ENCODE results near the gene PHOX2B.

Gene PHOX2B

GRCh38 chr4:41696763-41697162 is 51.8 kb downstream of the PHOX2B start:
- H3K4me3 ChIP-seq (ENCODE audit: low read length) = no peak overlapping the region
- no peak for DNase-seq (ENCODE audit: low read depth)
- TF ChIP-seq CTCF (IDR thresholded peaks at IDR 0.05; ENCODE audit: insufficient read depth, low read depth, low read length, missing control alignments) = no peak

DNA sequence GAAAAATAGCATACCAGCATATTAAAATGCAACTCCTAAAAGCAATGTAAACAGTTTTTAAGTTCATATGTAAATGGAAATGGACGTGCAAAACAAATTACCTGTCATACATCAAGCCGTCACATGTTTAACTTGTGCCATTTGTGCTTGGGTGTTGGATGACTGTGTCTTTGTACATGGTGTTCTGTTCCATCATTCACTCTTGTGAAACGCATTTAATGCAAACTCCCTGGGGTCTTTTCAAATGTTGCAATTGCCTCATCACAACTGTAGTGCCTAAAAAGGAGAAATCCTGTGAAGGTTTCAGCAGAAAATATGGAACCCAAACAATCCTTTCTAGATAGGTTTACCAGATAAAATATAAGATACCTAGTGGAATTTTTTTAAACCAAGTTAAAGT is 52.4 kb downstream of the PHOX2B start:
- no peak for DNase-seq (ENCODE audit: low read depth)
- H3K4me3 ChIP-seq (ENCODE audit: low read length) = no peak overlapping the region
- TF ChIP-seq CTCF (IDR thresholded peaks at IDR 0.05; ENCODE audit: insufficient read depth, low read depth, low read length, missing control alignments) = no peak

All from epithelial cell of esophagus (primary cell).